Spleen (tissue), 11 donors: ENCODE data around the gene NOP56. TPM values are rescaled to one million over a fixed set of nuclear protein-coding genes. Genes with fewer than 3 reads are reported as not detected.

Experiments used
- DNase-seq: peaks from one replicate; pipeline ENCODE4 v3.0.0-alpha.2; 2020
- H3K27ac ChIP-seq, 8 donors: fragments of 200-600 bp; sonication (generic) in 7 of 8; 1 replicate in 4 of 8; 2 replicates in 4 of 8; pipeline versions ENCODE4 v1.5.0 to v1.8.0; 2016 to 2021; ENCODE audit warnings: inconsistent platforms in 4 of 8, mild to moderate bottlenecking in 4 of 8, moderate library complexity in 1 of 8
- H3K27me3 ChIP-seq, 7 donors: fragments of 200-600 bp; sonication (generic) in 6 of 7; replicated peaks in 1 of 7; 1 replicate in 4 of 7; 2 replicates in 3 of 7; pipeline versions ENCODE4 v1.5.0 to v1.8.0; 2016 to 2021; ENCODE audit warnings: inconsistent platforms in 3 of 7, mild to moderate bottlenecking in 1 of 7
- H3K36me3 ChIP-seq, 6 donors: fragments of 200-600 bp; sonication (generic) in 5 of 6; 1 replicate in 4 of 6; 2 replicates in 2 of 6; pipeline versions ENCODE4 v1.5.0 to v1.8.0; 2016 to 2021; ENCODE audit warnings: inconsistent platforms in 2 of 6
- H3K4me1 ChIP-seq, 6 donors: fragments of 200-600 bp; sonication (generic) in 5 of 6; 1 replicate in 3 of 6; 2 replicates in 3 of 6; pipeline versions ENCODE4 v1.5.0 to v1.8.0; 2016 to 2021; ENCODE audit warnings: inconsistent platforms in 3 of 6
- H3K4me3 ChIP-seq, 8 donors: fragments of 200-600 bp; sonication (generic) in 7 of 8; 1 replicate in 4 of 8; 2 replicates in 4 of 8; pipeline versions ENCODE4 v1.5.0 to v1.8.0; 2016 to 2021; ENCODE audit warnings: inconsistent platforms in 4 of 8, mild to moderate bottlenecking in 4 of 8, moderate library complexity in 2 of 8
- H3K9me3 ChIP-seq, 8 donors: fragments of 200-600 bp; sonication (generic) in 7 of 8; 1 replicate in 4 of 8; 2 replicates in 4 of 8; pipeline versions ENCODE4 v1.5.0 to v1.8.0; 2016 to 2021; ENCODE audit warnings: inconsistent platforms in 4 of 8
- CTCF ChIP-seq, 11 experiments: fragments of 200-600 bp in 7 of 11; fragments of 450-650 bp in 4 of 11; sonication (generic) in 4 of 11; IDR thresholded peaks in 8 of 11; conservative IDR thresholded peaks in 3 of 11; 1 replicate in 7 of 11; 2 replicates in 4 of 11; pipeline versions ENCODE4 v1.4.0 to v1.8.0; 2016 to 2021; ENCODE audit warnings: antibody characterized with exemption in 11 of 11, inconsistent platforms in 4 of 11, mild to moderate bottlenecking in 1 of 11
- POLR2A ChIP-seq, 3 donors: fragments of 450-650 bp; IDR thresholded peaks; one replicate each; pipeline ENCODE4 v1.5.1; 2017; ENCODE audit warnings: antibody characterized with exemption in 3 of 3, mild to moderate bottlenecking in 1 of 3
- POLR2AphosphoS5 ChIP-seq, 3 donors: sonication (generic); formaldehyde crosslinking; IDR thresholded peaks; one replicate each; pipeline ENCODE4 v1.5.1; 2017; ENCODE audit warnings: antibody characterized with exemption in 3 of 3
- WGBS, 5 donors: extraction: QIAGEN DNeasy Blood & Tissue Kit in 3 of 5; methylation state at CpG; one replicate each; pipeline versions ENCODE4 v1.1.5 to v1.1.7; 2013 to 2018; 5-methylcytosine and 5-hydroxymethylcytosine counted together
- intact Hi-C: fragments of 100-400 bp; cut with DNase I; formaldehyde crosslinking; loops from one replicate; pipeline ENCODE4 v1.15.0; 2023; ENCODE audit warnings: low total_unique reads
- polyA plus RNA-seq, 3 donors: library from polyadenylated mRNA; stranded (reverse); fragments of 200-250 nt; gene quantifications; one replicate each; pipeline ENCODE4 v1.2.1, GENCODE V29; 2013
- total RNA-seq, 7 donors: library from RNA; depleted of rRNA in 3 of 7; stranded (reverse); fragments of >200 nt in 3 of 7; fragmentation: NEBNext Ultra II Directional in 4 of 7; extraction: Animal tissue kit (Norgen Biotek cat#: 25700) in 4 of 7; gene quantifications; one replicate each; pipeline versions ENCODE4 v1.1.0 to v1.2.1, GENCODE V29; 2016 to 2021
- donor health status: healthy with polysubstance abuse.
- donor health status: DM: no; HTN: no; CAD: no; lungs with moderate emphysema.
- donor health status: DM: no; HTN: no; CAD: no.
- donor health status: Bipolar disorder and iron deficiency.
- donor health status: healthy.
- donor health status: DM: no; HTN: no; CAD: no.
- donor health status: DM: yes; HTN: yes; CAD: no.

The NOP56 gene
- total and polyA plus RNA-seq, 10 donors = 82.1 to 208 (median 136) TPM

- intact Hi-C loops = loop anchor here (10.0 kb wide), 1 partner anchor 115 kb away; no protein-coding TSS in a partner anchor
- Histone ChIP-seq H3K9me3 (no peaks in the 10 kb centered on the region), H3K4me1 (no peaks in the 10 kb centered on the region), H3K27me3 (peaks cover 0 to 2% (median 0%) of the 10 kb centered on the region in 7 donors), H3K36me3 (peaks cover 0 to 9% (median 0%) of the 10 kb centered on the region in 6 donors), H3K4me3 (no peak overlapping the region), H3K27ac (no peak overlapping the region)
- WGBS, 5 donors = 47 to 77% (median 57%) methylated on average over 1 of the region's 1 CpG
- TF ChIP-seq CTCF (IDR thresholded peaks at IDR 0.05 in 8 of 11, conservative IDR thresholded peaks at IDR 0.05 in 3 of 11) = no peak
- no peak for TF ChIP-seq POLR2A (IDR thresholded peaks at IDR 0.05)
- TF ChIP-seq POLR2AphosphoS5 (IDR thresholded peaks at IDR 0.05) = no peak
- DNase-seq = no peak
These were observed 12.2 kb upstream of the NOP56 start for GRCh38 chr20:2640260-2640659.

- no peak overlapping the region for H3K27ac ChIP-seq
- TF ChIP-seq POLR2A (IDR thresholded peaks at IDR 0.05) = no peak
- TF ChIP-seq CTCF (IDR thresholded peaks at IDR 0.05 in 8 of 11, conservative IDR thresholded peaks at IDR 0.05 in 3 of 11) = no peak
- no peak for TF ChIP-seq POLR2AphosphoS5 (IDR thresholded peaks at IDR 0.05)
- intact Hi-C loops = loop anchor here (10.0 kb wide), 1 partner anchor 116 kb away; no protein-coding TSS in a partner anchor
- 73 to 93% (median 83%) methylated on average over 9 of the region's 9 CpGs for WGBS, 5 donors
- no peaks in the 10 kb centered on the region for H3K4me1 ChIP-seq
- no peak for DNase-seq
- H3K4me3 ChIP-seq = no peak overlapping the region
- no peaks in the 10 kb centered on the region for H3K27me3 ChIP-seq
- H3K9me3 ChIP-seq = no peaks in the 10 kb centered on the region
- peaks cover 0 to 9% (median 0%) of the 10 kb centered on the region in 6 donors for H3K36me3 ChIP-seq
These were observed 11.5 kb upstream of the NOP56 start for GRCh38 chr20:2640899-2641298.

- H3K4me3 ChIP-seq = no peak overlapping the region
- H3K27ac ChIP-seq = no peak overlapping the region
- no peaks in the 10 kb centered on the region for H3K9me3 ChIP-seq
- peaks cover 0 to 9% (median 0%) of the 10 kb centered on the region in 6 donors for H3K36me3 ChIP-seq
- DNase-seq = no peak
- TF ChIP-seq POLR2A (IDR thresholded peaks at IDR 0.05) (no peak), POLR2AphosphoS5 (IDR thresholded peaks at IDR 0.05) (no peak)
- H3K4me1 ChIP-seq = peaks cover 0 to 8% (median 2%) of the 10 kb centered on the region in 6 donors
- WGBS, 5 donors = 63 to 100% (median 93%) methylated on average over 1 of the region's 1 CpG
- no peaks in the 10 kb centered on the region for H3K27me3 ChIP-seq
- intact Hi-C loops = loop anchor here (10.0 kb wide), 1 partner anchor 119 kb away; no protein-coding TSS in a partner anchor
These were observed 8.7 kb upstream of the NOP56 start for GRCh38 chr20:2643708-2644107.

- intact Hi-C loops = no loop called here
These were observed 508 bp downstream of the NOP56 start for GRCh38 chr20:2652724-2653555.

More at GRCh38 chr20:2652724-2653555, 508 bp downstream of the NOP56 start:
- TF ChIP-seq POLR2AphosphoS5 (IDR thresholded peaks at IDR 0.05) (no peak), POLR2A (IDR thresholded peaks at IDR 0.05) (peak in 1 of 3 donors; percentile 27)
- Histone ChIP-seq H3K36me3 (peaks cover 7 to 44% (median 39%) of the 10 kb centered on the region in 6 donors), H3K4me3 (peak overlapping the region; percentile 70 to 100 (median 99)), H3K4me1 (peaks cover 17 to 69% (median 32%) of the 10 kb centered on the region in 6 donors), H3K27ac (peak overlapping the region; percentile 88 to 96 (median 92)), H3K27me3 (no peaks in the 10 kb centered on the region), H3K9me3 (no peaks in the 10 kb centered on the region)
- DNase-seq = peak; percentile 95
- 0 to 1% (median 1%) methylated on average over 37 to 56 of the region's 56 CpGs for WGBS, 5 donors
